ENCODE results near the gene CD22.

CD22 gene

DNA sequence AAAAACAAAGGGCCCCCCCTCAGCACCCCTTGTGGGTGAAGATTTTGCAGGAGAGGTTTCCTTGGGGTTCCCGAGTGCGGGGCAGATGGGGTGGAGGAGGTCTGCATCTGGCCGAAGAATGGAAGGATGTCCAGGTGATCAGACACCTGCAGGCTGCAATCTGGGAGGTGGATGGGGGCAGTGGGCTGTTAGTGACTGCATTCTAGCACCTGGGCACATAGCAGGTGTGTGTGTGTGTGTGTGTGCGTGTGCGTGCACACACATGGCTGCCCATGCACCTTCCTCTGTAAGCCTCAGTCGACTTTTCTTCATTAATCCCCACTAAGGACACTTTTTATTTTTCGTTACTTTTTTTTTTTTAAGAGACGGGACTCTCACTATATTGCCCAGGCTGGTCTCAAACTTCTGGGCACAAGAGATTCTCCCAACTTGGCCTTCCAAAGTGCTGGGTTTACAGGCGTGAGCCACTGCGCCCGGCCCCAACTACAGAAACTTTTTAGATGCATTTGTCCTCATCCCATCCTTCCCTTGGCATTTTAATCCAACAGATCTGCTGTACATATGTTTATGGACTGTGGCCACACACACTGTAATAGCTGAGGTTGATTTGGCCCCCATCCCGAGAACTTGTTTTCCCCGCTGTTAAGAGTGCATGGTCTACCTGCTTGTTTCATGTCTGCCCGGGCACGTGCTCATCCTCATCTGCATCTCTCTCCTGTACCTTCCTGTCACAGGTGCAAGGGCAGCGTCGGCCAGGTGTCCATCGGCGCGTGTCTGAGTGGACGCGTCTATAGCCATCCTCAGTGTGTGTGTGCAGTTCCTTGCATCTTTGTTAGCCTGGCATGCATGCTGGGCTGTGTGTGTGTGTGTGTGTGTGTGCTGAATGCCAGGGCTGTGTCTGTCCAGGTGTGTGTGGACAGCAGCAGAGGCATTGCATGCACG lies 36.3 kb upstream of the CD22 start:
- Histone ChIP-seq H3K36me3 (replicated peaks; ENCODE audit: insufficient read depth, low read length) (no peaks in the 10 kb centered on the region), H3K27me3 (replicated peaks; ENCODE audit: insufficient read depth, low read length) (peaks cover 43% of the 10 kb centered on the region), H3K9ac (ENCODE audit: low read length) (no peak overlapping the region), H3K4me1 (ENCODE audit: low read length) (peaks cover 11% of the 10 kb centered on the region; the same call in 1 of the 2 replicates), H2AFZ (ENCODE audit: low read length) (no peak overlapping the region), H4K20me1 (ENCODE audit: insufficient read depth, low read length) (no peaks in the 10 kb centered on the region), H3K4me2 (ENCODE audit: low read depth, low read length) (no peak overlapping the region), H3K27ac (ENCODE audit: low read length) (no peak overlapping the region), H3K4me3 (ENCODE audit: low read length) (no peak overlapping the region), H3K9me3 (replicated peaks; ENCODE audit: insufficient read depth, low read length) (no peaks in the 10 kb centered on the region), H3K79me2 (ENCODE audit: low read length) (no peaks in the 10 kb centered on the region), H3F3A (ENCODE audit: insufficient read depth, low read length) (no peaks in the 10 kb centered on the region), H3K9me2 (replicated peaks; ENCODE audit: insufficient read depth, low read length) (no peaks in the 10 kb centered on the region)
- DNase-seq, result no peak
- TF ChIP-seq, protein P1, sequence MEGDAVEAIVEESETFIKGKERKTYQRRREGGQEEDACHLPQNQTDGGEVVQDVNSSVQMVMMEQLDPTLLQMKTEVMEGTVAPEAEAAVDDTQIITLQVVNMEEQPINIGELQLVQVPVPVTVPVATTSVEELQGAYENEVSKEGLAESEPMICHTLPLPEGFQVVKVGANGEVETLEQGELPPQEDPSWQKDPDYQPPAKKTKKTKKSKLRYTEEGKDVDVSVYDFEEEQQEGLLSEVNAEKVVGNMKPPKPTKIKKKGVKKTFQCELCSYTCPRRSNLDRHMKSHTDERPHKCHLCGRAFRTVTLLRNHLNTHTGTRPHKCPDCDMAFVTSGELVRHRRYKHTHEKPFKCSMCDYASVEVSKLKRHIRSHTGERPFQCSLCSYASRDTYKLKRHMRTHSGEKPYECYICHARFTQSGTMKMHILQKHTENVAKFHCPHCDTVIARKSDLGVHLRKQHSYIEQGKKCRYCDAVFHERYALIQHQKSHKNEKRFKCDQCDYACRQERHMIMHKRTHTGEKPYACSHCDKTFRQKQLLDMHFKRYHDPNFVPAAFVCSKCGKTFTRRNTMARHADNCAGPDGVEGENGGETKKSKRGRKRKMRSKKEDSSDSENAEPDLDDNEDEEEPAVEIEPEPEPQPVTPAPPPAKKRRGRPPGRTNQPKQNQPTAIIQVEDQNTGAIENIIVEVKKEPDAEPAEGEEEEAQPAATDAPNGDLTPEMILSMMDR (IDR thresholded peaks at IDR 0.05; ENCODE audit: low read length), result no peak
- TF ChIP-seq EZH2phosphoT487 (IDR thresholded peaks at IDR 0.05; ENCODE audit: low read length) (no peak), EZH2 (optimal IDR thresholded peaks at IDR 0.05; ENCODE audit: low read depth, low read length) (no peak)

DNA sequence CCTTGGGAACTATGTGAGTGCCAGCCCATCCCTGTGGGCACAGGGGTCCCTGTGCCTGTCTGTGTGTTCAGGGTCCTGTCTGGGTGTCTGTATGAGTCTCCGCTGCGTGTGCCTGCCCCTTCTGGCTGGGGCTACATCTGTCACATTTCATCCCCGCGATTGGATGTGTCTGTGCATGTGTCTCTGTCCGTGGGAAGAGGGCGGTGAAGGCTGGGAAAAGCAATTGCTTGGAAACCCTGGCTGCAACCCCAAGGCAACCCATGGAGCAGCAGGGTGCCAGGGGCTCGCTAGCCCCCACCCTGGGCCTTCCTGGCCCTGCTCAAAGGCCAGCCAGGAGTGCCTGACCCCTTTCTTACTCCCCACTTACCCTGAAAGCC lies 35.6 kb upstream of the CD22 start:
- Histone ChIP-seq H3K79me2 (ENCODE audit: low read length) (no peaks in the 10 kb centered on the region), H3K27ac (ENCODE audit: low read length) (no peak overlapping the region), H3K9ac (ENCODE audit: low read length) (no peak overlapping the region), H2AFZ (ENCODE audit: low read length) (no peak overlapping the region), H4K20me1 (ENCODE audit: insufficient read depth, low read length) (no peaks in the 10 kb centered on the region), H3K36me3 (replicated peaks; ENCODE audit: insufficient read depth, low read length) (no peaks in the 10 kb centered on the region), H3K4me2 (ENCODE audit: low read depth, low read length) (no peak overlapping the region), H3K27me3 (replicated peaks; ENCODE audit: insufficient read depth, low read length) (peaks cover 43% of the 10 kb centered on the region), H3K4me1 (ENCODE audit: low read length) (peaks cover 11% of the 10 kb centered on the region; the same call in 1 of the 2 replicates), H3K4me3 (ENCODE audit: low read length) (no peak overlapping the region), H3K9me3 (replicated peaks; ENCODE audit: insufficient read depth, low read length) (no peaks in the 10 kb centered on the region), H3K9me2 (replicated peaks; ENCODE audit: insufficient read depth, low read length) (no peaks in the 10 kb centered on the region), H3F3A (ENCODE audit: insufficient read depth, low read length) (no peaks in the 10 kb centered on the region)
- no peak for TF ChIP-seq EZH2 (optimal IDR thresholded peaks at IDR 0.05; ENCODE audit: low read depth, low read length)
- TF ChIP-seq, protein P1 (IDR thresholded peaks at IDR 0.05; ENCODE audit: low read length), result no peak
- no peak for TF ChIP-seq EZH2phosphoT487 (IDR thresholded peaks at IDR 0.05; ENCODE audit: low read length)
- no peak for DNase-seq

DNA sequence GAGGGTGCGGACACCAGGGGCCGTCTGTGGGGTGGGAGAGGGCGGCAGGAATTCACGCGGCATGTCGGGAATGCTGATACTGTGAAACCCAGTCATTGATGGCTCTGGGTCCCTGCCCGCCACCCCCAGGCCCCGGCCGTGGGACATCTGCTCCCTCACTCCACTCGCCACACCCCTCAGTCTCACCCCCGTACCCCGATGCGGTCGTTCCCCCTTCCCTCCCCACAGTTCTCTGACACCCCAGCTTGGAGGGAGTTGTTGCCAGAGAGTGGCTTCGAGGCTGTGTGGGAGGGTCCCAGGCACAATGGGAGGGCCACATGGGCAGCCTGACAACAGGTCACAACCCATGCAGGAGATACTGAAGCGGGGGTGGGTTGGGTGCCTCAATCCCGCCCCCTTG lies 35.2 kb upstream of the CD22 start:
- no peaks in the 10 kb centered on the region for H3F3A ChIP-seq (ENCODE audit: insufficient read depth, low read length)
- H3K79me2 ChIP-seq (ENCODE audit: low read length), result no peaks in the 10 kb centered on the region
- H3K27ac ChIP-seq (ENCODE audit: low read length), result no peak overlapping the region
- H3K36me3 ChIP-seq (replicated peaks; ENCODE audit: insufficient read depth, low read length), result no peaks in the 10 kb centered on the region
- no peaks in the 10 kb centered on the region for H4K20me1 ChIP-seq (ENCODE audit: insufficient read depth, low read length)
- no peaks in the 10 kb centered on the region for H3K9me2 ChIP-seq (replicated peaks; ENCODE audit: insufficient read depth, low read length)
- no peak for DNase-seq
- H3K9me3 ChIP-seq (replicated peaks; ENCODE audit: insufficient read depth, low read length), result no peaks in the 10 kb centered on the region
- no peak overlapping the region for H3K4me2 ChIP-seq (ENCODE audit: low read depth, low read length)
- peaks cover 43% of the 10 kb centered on the region for H3K27me3 ChIP-seq (replicated peaks; ENCODE audit: insufficient read depth, low read length)
- no peak overlapping the region for H2AFZ ChIP-seq (ENCODE audit: low read length)
- H3K4me3 ChIP-seq (ENCODE audit: low read length), result no peak overlapping the region
- peaks cover 11% of the 10 kb centered on the region; the same call in 1 of the 2 replicates for H3K4me1 ChIP-seq (ENCODE audit: low read length)
- no peak overlapping the region for H3K9ac ChIP-seq (ENCODE audit: low read length)
- TF ChIP-seq EZH2phosphoT487 (IDR thresholded peaks at IDR 0.05; ENCODE audit: low read length) (no peak), EZH2 (optimal IDR thresholded peaks at IDR 0.05; ENCODE audit: low read depth, low read length) (no peak)
- TF ChIP-seq, protein P1 (IDR thresholded peaks at IDR 0.05; ENCODE audit: low read length), result no peak
